ENCODE measurements around the gene IKBKE.

Gene IKBKE

GRCh38 chr1:206469933-206470691 lies at the start of gene IKBKE:
Gene IKBKE, plus strand, starts transcription at chr1:206470476. Its CDS starts 2,752 bp downstream, at chr1:206473228.
- TF ChIP-seq NFIC (IDR thresholded peaks at IDR 0.05) (no peak), RAD21 (IDR thresholded peaks at IDR 0.05; ENCODE audit: low read depth) (no peak), CREB1 (IDR thresholded peaks at IDR 0.05; ENCODE audit: low read depth) (no peak), MAX (IDR thresholded peaks at IDR 0.05) (no peak; the same call in 1 of the 2 replicates), TAF1 (IDR thresholded peaks at IDR 0.05; ENCODE audit: low read depth) (0 out of 2 replicates have a peak, but pooled peaks have one; percentile 2), CEBPB (IDR thresholded peaks at IDR 0.05) (no peak), EP300 (IDR thresholded peaks at IDR 0.05; ENCODE audit: borderline replicate concordance) (no peak)

GRCh38 chr1:206421616-206422340 lies 48.5 kb upstream of the IKBKE start:
- TF ChIP-seq TEAD4 (IDR thresholded peaks at IDR 0.05) (no peak), CEBPB (IDR thresholded peaks at IDR 0.05) (no peak), EGR1 (IDR thresholded peaks at IDR 0.05) (no peak), TAF1 (IDR thresholded peaks at IDR 0.05; ENCODE audit: low read depth) (no peak), EP300 (IDR thresholded peaks at IDR 0.05; ENCODE audit: borderline replicate concordance) (no peak), REST (IDR thresholded peaks at IDR 0.05; ENCODE audit: low read depth) (no peak), ZBTB7A (IDR thresholded peaks at IDR 0.05; ENCODE audit: low read depth) (no peak)

- TF ChIP-seq RAD21 (IDR thresholded peaks at IDR 0.05; ENCODE audit: low read depth), result no peak
- TF ChIP-seq USF1 (IDR thresholded peaks at IDR 0.05), result no peak
- TF ChIP-seq REST (IDR thresholded peaks at IDR 0.05; ENCODE audit: low read depth), result no peak
- no peak for TF ChIP-seq NFIC (IDR thresholded peaks at IDR 0.05)
- TF ChIP-seq YY1 (IDR thresholded peaks at IDR 0.05; ENCODE audit: low read depth), result no peak
- TF ChIP-seq MAX (IDR thresholded peaks at IDR 0.05), result no peak
- TF ChIP-seq EGR1 (IDR thresholded peaks at IDR 0.05), result no peak
- no peak for TF ChIP-seq TCF12 (IDR thresholded peaks at IDR 0.05; ENCODE audit: low read depth)
- no peak for TF ChIP-seq ZBTB7A (IDR thresholded peaks at IDR 0.05; ENCODE audit: low read depth)
- no peak for TF ChIP-seq CREB1 (IDR thresholded peaks at IDR 0.05; ENCODE audit: low read depth)
- TF ChIP-seq TEAD4 (IDR thresholded peaks at IDR 0.05), result no peak
- TF ChIP-seq FOXM1 (IDR thresholded peaks at IDR 0.05; ENCODE audit: borderline replicate concordance, low read depth), result no peak
- no peak for TF ChIP-seq CEBPB (IDR thresholded peaks at IDR 0.05)
- no peak for TF ChIP-seq EP300 (IDR thresholded peaks at IDR 0.05; ENCODE audit: borderline replicate concordance)
- no peak for TF ChIP-seq TAF1 (IDR thresholded peaks at IDR 0.05; ENCODE audit: low read depth)
Observed at GRCh38 chr1:206422525-206422924, 47.8 kb upstream of the IKBKE start.

GRCh38 chr1:206427291-206427690 lies 43.0 kb upstream of the IKBKE start:
- TF ChIP-seq TCF12 (IDR thresholded peaks at IDR 0.05; ENCODE audit: low read depth) (no peak), TAF1 (IDR thresholded peaks at IDR 0.05; ENCODE audit: low read depth) (no peak), REST (IDR thresholded peaks at IDR 0.05; ENCODE audit: low read depth) (no peak), NFIC (IDR thresholded peaks at IDR 0.05) (no peak), TEAD4 (IDR thresholded peaks at IDR 0.05) (no peak), RAD21 (IDR thresholded peaks at IDR 0.05; ENCODE audit: low read depth) (no peak), FOXM1 (IDR thresholded peaks at IDR 0.05; ENCODE audit: borderline replicate concordance, low read depth) (no peak), EGR1 (IDR thresholded peaks at IDR 0.05) (no peak), USF1 (IDR thresholded peaks at IDR 0.05) (no peak), EP300 (IDR thresholded peaks at IDR 0.05; ENCODE audit: borderline replicate concordance) (no peak), ZBTB7A (IDR thresholded peaks at IDR 0.05; ENCODE audit: low read depth) (no peak), YY1 (IDR thresholded peaks at IDR 0.05; ENCODE audit: low read depth) (no peak), CREB1 (IDR thresholded peaks at IDR 0.05; ENCODE audit: low read depth) (no peak), MAX (IDR thresholded peaks at IDR 0.05) (no peak)
